Measurements from ENCODE around the gene KRTAP9-9.

The KRTAP9-9 gene

GRCh38 chr17:41284043-41284442, 28.9 kb downstream of the KRTAP9-9 start:
- Histone ChIP-seq H3K36me3 (no peaks in the 10 kb centered on the region), H3K4me3 (ENCODE audit: low read depth in 1 of 2, low read length in 1 of 2) (no peak overlapping the region)

DNA sequence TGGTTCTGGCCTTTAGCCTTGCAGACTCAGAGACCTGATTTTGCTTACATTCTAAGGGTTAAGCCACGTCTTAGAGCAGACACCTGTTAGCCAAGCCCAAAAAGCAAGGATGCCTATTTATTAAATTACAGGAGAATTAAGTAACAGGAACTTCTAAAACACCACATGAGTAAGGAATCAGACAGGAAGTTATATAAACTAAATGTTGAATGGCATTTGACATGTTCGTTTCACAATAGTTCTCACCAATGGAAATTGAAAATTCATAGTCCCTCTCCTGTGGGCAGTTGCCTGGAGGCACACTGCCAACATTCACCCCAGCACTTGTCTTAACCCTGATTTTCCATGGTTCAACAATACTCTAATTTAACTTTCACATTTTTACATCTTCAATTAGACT, 29.4 kb downstream of the KRTAP9-9 start:
- TF ChIP-seq, protein P1, sequence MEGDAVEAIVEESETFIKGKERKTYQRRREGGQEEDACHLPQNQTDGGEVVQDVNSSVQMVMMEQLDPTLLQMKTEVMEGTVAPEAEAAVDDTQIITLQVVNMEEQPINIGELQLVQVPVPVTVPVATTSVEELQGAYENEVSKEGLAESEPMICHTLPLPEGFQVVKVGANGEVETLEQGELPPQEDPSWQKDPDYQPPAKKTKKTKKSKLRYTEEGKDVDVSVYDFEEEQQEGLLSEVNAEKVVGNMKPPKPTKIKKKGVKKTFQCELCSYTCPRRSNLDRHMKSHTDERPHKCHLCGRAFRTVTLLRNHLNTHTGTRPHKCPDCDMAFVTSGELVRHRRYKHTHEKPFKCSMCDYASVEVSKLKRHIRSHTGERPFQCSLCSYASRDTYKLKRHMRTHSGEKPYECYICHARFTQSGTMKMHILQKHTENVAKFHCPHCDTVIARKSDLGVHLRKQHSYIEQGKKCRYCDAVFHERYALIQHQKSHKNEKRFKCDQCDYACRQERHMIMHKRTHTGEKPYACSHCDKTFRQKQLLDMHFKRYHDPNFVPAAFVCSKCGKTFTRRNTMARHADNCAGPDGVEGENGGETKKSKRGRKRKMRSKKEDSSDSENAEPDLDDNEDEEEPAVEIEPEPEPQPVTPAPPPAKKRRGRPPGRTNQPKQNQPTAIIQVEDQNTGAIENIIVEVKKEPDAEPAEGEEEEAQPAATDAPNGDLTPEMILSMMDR (IDR thresholded peaks at IDR 0.05): no peak
- H3K9me3 ChIP-seq: no peaks in the 10 kb centered on the region

More at GRCh38 chr17:41284043-41284442, 28.9 kb downstream of the KRTAP9-9 start:
- Histone ChIP-seq H3K27ac (peak overlapping the region; percentile 64), H3K27me3 (no peaks in the 10 kb centered on the region), H3K4me1 (ENCODE audit: control insufficient read depth in 1 of 2, insufficient read depth in 1 of 2, low read depth in 1 of 2, low read length in 1 of 2) (peaks cover 44% of the 10 kb centered on the region in 2 experiments), H3K9me3 (no peaks in the 10 kb centered on the region)
- TF ChIP-seq, protein P1 (IDR thresholded peaks at IDR 0.05): no peak

GRCh38 chr17:41287050-41287449, 31.9 kb downstream of the KRTAP9-9 start:
- H3K27me3 ChIP-seq: no peaks in the 10 kb centered on the region
- H3K36me3 ChIP-seq: no peaks in the 10 kb centered on the region
- peak overlapping the region; percentile 72 for H3K27ac ChIP-seq
- TF ChIP-seq, protein P1 (IDR thresholded peaks at IDR 0.05): no peak
- H3K4me3 ChIP-seq (ENCODE audit: low read depth in 1 of 2, low read length in 1 of 2): peak overlapping the region in 1 of 2 experiments; percentile 13
- peaks cover 44% of the 10 kb centered on the region in 2 experiments for H3K4me1 ChIP-seq (ENCODE audit: control insufficient read depth in 1 of 2, insufficient read depth in 1 of 2, low read depth in 1 of 2, low read length in 1 of 2)
- H3K9me3 ChIP-seq: no peaks in the 10 kb centered on the region

More for the DNA sequence above, 29.4 kb downstream of the KRTAP9-9 start:
- H3K27ac ChIP-seq: peak overlapping the region; percentile 64
- peaks cover 44% of the 10 kb centered on the region in 2 experiments for H3K4me1 ChIP-seq (ENCODE audit: control insufficient read depth in 1 of 2, insufficient read depth in 1 of 2, low read depth in 1 of 2, low read length in 1 of 2)
- H3K36me3 ChIP-seq: no peaks in the 10 kb centered on the region
- no peaks in the 10 kb centered on the region for H3K27me3 ChIP-seq
- no peak overlapping the region for H3K4me3 ChIP-seq (ENCODE audit: low read depth in 1 of 2, low read length in 1 of 2)

DNA sequence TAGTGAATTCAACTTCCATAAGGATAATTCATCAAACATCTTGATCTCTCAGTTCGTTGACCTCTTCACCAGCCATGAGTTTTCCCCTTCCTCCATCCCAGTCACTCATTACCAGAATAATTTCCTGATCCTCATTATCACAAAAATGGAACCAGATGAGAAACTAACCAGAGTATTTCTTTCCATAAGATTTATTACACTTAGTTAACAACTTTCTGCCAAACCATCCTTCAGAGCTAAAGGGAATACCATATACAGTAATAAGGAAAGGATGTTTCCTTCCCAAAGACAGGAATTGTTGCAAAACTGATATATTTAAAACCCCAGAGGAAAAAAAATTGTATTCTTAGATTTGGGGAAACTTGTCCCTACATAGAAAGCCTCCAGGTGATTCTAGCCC, 38.8 kb downstream of the KRTAP9-9 start:
- Histone ChIP-seq H3K27ac (no peak overlapping the region), H3K4me3 (ENCODE audit: low read depth in 1 of 2, low read length in 1 of 2) (no peak overlapping the region), H3K9me3 (no peaks in the 10 kb centered on the region), H3K36me3 (no peaks in the 10 kb centered on the region), H3K4me1 (ENCODE audit: control insufficient read depth in 1 of 2, insufficient read depth in 1 of 2, low read depth in 1 of 2, low read length in 1 of 2) (no peaks in the 10 kb centered on the region), H3K27me3 (no peaks in the 10 kb centered on the region)
- TF ChIP-seq, protein P1 (IDR thresholded peaks at IDR 0.05): no peak

DNA sequence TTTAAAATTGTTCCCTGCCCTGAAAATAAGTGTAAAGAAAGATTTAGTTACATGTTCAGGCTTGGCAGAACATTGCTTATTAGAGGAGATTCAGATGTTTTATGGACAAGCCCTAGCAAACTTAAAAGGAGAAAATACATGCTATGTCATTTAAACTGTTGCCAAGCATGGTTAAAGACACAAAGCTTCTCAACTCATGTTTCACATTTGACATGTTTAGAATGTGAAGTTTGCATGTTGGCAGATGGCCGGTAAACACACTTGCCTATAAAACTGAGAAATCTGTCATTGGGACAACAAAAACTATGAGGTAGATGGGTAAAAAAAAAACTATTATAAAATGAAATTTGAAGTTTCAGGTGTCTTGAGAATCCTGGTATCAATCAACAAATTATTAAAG, 41.7 kb downstream of the KRTAP9-9 start:
- Histone ChIP-seq H3K36me3 (no peaks in the 10 kb centered on the region), H3K4me1 (ENCODE audit: control insufficient read depth in 1 of 2, insufficient read depth in 1 of 2, low read depth in 1 of 2, low read length in 1 of 2) (peaks cover 0 to 8% of the 10 kb centered on the region in 2 experiments), H3K27me3 (no peaks in the 10 kb centered on the region), H3K9me3 (no peaks in the 10 kb centered on the region), H3K4me3 (ENCODE audit: low read depth in 1 of 2, low read length in 1 of 2) (no peak overlapping the region), H3K27ac (no peak overlapping the region)
- TF ChIP-seq, protein P1 (IDR thresholded peaks at IDR 0.05): no peak

Data from neutrophil (primary cell).